ENCODE data around the gene STOML1.

DNA sequence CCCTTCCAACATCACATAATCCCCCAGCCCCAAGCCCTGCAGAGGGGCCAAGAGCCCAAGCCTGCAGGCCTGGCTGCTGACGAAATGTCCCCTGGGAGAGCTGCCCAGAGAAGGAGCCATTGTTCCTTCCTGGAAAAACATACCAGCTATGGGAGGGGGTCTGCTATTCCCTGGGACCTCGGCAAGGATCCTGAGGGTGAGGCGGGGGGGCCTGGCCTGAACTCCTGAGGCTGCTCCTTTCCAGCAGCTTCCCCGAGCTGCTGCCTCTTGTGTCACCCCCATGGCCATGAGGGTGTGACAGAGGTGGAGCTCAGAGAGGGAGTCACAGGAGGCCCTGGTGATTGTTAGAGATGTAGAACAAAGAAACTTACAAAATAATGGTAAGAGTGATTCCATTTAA lies 53.0 kb downstream of the STOML1 start:
- TF ChIP-seq, protein P1, sequence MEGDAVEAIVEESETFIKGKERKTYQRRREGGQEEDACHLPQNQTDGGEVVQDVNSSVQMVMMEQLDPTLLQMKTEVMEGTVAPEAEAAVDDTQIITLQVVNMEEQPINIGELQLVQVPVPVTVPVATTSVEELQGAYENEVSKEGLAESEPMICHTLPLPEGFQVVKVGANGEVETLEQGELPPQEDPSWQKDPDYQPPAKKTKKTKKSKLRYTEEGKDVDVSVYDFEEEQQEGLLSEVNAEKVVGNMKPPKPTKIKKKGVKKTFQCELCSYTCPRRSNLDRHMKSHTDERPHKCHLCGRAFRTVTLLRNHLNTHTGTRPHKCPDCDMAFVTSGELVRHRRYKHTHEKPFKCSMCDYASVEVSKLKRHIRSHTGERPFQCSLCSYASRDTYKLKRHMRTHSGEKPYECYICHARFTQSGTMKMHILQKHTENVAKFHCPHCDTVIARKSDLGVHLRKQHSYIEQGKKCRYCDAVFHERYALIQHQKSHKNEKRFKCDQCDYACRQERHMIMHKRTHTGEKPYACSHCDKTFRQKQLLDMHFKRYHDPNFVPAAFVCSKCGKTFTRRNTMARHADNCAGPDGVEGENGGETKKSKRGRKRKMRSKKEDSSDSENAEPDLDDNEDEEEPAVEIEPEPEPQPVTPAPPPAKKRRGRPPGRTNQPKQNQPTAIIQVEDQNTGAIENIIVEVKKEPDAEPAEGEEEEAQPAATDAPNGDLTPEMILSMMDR (conservative IDR thresholded peaks at IDR 0.05), result no peak
- no peak for TF ChIP-seq ZFX (IDR thresholded peaks at IDR 0.05)

All from C4-2B (cell line).